ENCODE measurements around the gene CDK5RAP3. TPM values are rescaled to one million over a fixed set of nuclear protein-coding genes. Genes with fewer than 3 reads are reported as not detected.
A peak's percentile ranks its signal among the peaks of the same experiment; 100 is the strongest.

CDK5RAP3 gene
- total and polyA plus RNA-seq, 2 of the 13 experiments (the other 11 are each of a cell fraction or from before 2014, with no cell fraction given): 128 to 154 TPM

DNA sequence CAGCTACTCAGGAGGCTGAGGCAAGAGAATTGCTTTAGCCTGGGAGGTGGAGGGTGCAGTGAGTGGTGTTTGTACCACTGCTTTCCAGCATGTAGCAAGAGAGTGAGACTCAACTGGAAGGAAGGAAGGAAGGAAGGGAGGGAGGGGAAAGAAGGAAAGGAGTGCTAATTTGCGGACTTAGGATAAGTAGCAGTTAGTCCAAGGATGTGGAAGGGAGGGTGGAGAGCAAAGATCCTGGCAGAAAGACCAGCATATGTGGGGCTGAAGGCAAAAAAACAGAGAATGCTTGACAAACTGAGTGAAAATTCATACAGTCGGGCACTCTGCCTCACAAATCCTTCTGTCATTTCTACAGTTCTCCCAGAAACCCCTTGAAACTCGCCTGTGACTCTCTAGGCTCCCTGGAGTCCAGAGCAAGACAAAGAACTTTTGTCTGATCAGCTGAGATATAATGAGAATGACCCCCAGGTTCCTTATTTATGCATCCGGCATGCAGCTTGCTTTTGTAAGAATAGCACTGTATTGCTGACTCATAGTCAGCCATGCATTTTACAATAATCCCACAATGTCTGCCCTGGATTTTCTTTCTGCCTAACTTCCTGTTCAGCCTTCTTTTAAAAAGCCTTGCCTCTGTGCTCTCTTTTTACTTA is 31.5 kb downstream of the CDK5RAP3 start:
- no peak for ATAC-seq
- Histone ChIP-seq H3K27ac (ENCODE audit: extremely low read length, insufficient read depth, low read length) (no peak overlapping the region), H3K9me3 (ENCODE audit: low read length) (no peaks in the 10 kb centered on the region), H3K4me1 (ENCODE audit: insufficient read depth, low read length) (peaks cover 12% of the 10 kb centered on the region), H2AFZ (ENCODE audit: low read length) (peak overlapping the region; percentile 78), H3K9ac (ENCODE audit: insufficient read depth, low read depth, low read length) (0 out of 2 replicates have a peak overlapping the region, but pooled peaks have one; percentile 14), H3K36me3 (replicated peaks in 1 of 2; ENCODE audit: control insufficient read depth in 1 of 2, insufficient read depth in 2 of 2, low read length in 2 of 2) (no peaks in the 10 kb centered on the region), H3K4me3 (replicated peaks in 1 of 3; ENCODE audit: insufficient read depth in 1 of 3, low read depth in 2 of 3, low read length in 3 of 3) (no peak overlapping the region), H4K20me1 (ENCODE audit: insufficient read depth, low read length) (no peaks in the 10 kb centered on the region), H3K79me2 (ENCODE audit: insufficient read depth, low read length) (no peaks in the 10 kb centered on the region), H3K4me2 (ENCODE audit: low read depth, low read length) (0 out of 2 replicates have a peak overlapping the region, but pooled peaks have one; percentile 1), H3K27me3 (ENCODE audit: control insufficient read depth in 1 of 2, insufficient read depth in 2 of 2, low read length in 2 of 2) (peaks cover 2 to 32% of the 10 kb centered on the region in 2 experiments; a peak in 4 of 5 replicates)
- 44% methylated on average over 4 of the region's 4 CpGs for WGBS (ENCODE audit: low lambda C conversion rate)
- peak; percentile 50 for DNase-seq (ENCODE audit: low spot score)
- no peak for FAIRE-seq
- POLR2A ChIA-PET: interaction anchor here (1.0 kb wide), 1 partner anchor 46 kb away, joined by 3 read pairs; the partner anchor contains the start of gene NFE2L1
- in situ Hi-C loops (cut with HindIII; ENCODE audit: extremely low pct_ligation_motif_present, low pct_unique_long_range_greater_than_20kb) (no loop called here), intact Hi-C loops (cut with micrococcal nuclease; ENCODE audit: unreplicated experiment) (no loop called here)
- CTCF ChIA-PET (ENCODE audit: low intra/inter-chr PET ratio, low total read pairs): no interaction called here
- BruUV-seq (replicated peaks): no TSS peak
- TF ChIP-seq, protein P1, sequence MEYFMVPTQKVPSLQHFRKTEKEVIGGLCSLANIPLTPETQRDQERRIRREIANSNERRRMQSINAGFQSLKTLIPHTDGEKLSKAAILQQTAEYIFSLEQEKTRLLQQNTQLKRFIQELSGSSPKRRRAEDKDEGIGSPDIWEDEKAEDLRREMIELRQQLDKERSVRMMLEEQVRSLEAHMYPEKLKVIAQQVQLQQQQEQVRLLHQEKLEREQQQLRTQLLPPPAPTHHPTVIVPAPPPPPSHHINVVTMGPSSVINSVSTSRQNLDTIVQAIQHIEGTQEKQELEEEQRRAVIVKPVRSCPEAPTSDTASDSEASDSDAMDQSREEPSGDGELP (IDR thresholded peaks at IDR 0.05; ENCODE audit: borderline replicate concordance, low read depth): 0 out of 2 replicates have a peak, but pooled peaks have one; percentile 33
- peak; percentile 91 for TF ChIP-seq NFE2L2 (IDR thresholded peaks at IDR 0.05; ENCODE audit: low read length)
- TF ChIP-seq, protein P2, sequence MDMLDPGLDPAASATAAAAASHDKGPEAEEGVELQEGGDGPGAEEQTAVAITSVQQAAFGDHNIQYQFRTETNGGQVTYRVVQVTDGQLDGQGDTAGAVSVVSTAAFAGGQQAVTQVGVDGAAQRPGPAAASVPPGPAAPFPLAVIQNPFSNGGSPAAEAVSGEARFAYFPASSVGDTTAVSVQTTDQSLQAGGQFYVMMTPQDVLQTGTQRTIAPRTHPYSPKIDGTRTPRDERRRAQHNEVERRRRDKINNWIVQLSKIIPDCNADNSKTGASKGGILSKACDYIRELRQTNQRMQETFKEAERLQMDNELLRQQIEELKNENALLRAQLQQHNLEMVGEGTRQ (IDR thresholded peaks at IDR 0.05; ENCODE audit: low read depth, low read length): no peak
- TF ChIP-seq, protein P2 (CRISPR knock-in tag; IDR thresholded peaks at IDR 0.05; ENCODE audit: borderline replicate concordance): no peak
- TF ChIP-seq, protein P3, sequence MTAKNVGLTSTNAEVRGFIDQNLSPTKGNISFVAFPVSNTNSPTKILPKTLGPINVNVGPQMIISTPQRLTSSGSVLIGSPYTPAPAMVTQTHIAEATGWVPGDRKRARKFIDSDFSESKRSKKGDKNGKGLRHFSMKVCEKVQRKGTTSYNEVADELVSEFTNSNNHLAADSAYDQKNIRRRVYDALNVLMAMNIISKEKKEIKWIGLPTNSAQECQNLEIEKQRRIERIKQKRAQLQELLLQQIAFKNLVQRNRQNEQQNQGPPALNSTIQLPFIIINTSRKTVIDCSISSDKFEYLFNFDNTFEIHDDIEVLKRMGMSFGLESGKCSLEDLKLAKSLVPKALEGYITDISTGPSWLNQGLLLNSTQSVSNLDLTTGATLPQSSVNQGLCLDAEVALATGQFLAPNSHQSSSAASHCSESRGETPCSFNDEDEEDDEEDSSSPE (CRISPR knock-in tag; IDR thresholded peaks at IDR 0.05): no peak
- TF ChIP-seq, protein P4, sequence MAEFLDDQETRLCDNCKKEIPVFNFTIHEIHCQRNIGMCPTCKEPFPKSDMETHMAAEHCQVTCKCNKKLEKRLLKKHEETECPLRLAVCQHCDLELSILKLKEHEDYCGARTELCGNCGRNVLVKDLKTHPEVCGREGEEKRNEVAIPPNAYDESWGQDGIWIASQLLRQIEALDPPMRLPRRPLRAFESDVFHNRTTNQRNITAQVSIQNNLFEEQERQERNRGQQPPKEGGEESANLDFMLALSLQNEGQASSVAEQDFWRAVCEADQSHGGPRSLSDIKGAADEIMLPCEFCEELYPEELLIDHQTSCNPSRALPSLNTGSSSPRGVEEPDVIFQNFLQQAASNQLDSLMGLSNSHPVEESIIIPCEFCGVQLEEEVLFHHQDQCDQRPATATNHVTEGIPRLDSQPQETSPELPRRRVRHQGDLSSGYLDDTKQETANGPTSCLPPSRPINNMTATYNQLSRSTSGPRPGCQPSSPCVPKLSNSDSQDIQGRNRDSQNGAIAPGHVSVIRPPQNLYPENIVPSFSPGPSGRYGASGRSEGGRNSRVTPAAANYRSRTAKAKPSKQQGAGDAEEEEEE (CRISPR knock-in tag; IDR thresholded peaks at IDR 0.05; ENCODE audit: borderline replicate concordance): no peak
- TF ChIP-seq ZNF616 (CRISPR knock-in tag; IDR thresholded peaks at IDR 0.05; ENCODE audit: low read depth): no peak
- no peak for TF ChIP-seq GATA4 (IDR thresholded peaks at IDR 0.05; ENCODE audit: borderline replicate concordance, low read depth)
- TF ChIP-seq NFE2 (CRISPR knock-in tag; IDR thresholded peaks at IDR 0.05): peak; percentile 74
- TF ChIP-seq, protein P5, sequence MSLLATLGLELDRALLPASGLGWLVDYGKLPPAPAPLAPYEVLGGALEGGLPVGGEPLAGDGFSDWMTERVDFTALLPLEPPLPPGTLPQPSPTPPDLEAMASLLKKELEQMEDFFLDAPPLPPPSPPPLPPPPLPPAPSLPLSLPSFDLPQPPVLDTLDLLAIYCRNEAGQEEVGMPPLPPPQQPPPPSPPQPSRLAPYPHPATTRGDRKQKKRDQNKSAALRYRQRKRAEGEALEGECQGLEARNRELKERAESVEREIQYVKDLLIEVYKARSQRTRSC (CRISPR knock-in tag; IDR thresholded peaks at IDR 0.05; ENCODE audit: low read depth): no peak
- TF ChIP-seq MAFF (IDR thresholded peaks at IDR 0.05; ENCODE audit: low read depth, low read length): peak; percentile 71
- TF ChIP-seq, protein P6, sequence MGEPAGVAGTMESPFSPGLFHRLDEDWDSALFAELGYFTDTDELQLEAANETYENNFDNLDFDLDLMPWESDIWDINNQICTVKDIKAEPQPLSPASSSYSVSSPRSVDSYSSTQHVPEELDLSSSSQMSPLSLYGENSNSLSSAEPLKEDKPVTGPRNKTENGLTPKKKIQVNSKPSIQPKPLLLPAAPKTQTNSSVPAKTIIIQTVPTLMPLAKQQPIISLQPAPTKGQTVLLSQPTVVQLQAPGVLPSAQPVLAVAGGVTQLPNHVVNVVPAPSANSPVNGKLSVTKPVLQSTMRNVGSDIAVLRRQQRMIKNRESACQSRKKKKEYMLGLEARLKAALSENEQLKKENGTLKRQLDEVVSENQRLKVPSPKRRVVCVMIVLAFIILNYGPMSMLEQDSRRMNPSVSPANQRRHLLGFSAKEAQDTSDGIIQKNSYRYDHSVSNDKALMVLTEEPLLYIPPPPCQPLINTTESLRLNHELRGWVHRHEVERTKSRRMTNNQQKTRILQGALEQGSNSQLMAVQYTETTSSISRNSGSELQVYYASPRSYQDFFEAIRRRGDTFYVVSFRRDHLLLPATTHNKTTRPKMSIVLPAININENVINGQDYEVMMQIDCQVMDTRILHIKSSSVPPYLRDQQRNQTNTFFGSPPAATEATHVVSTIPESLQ (CRISPR knock-in tag; conservative IDR thresholded peaks at IDR 0.05): no peak
